NCI-H128 (cell line): Measurements from ENCODE around the gene HSP90AA1.

Source experiments
- DNase-seq: peaks from one replicate; lab custom pipeline; 2025; ENCODE audit not compliant: unreplicated experiment; lab: John Stamatoyannopoulos, UW

The HSP90AA1 gene

GRCh38 chr14:102043251-102044025 lies 43.4 kb downstream of the HSP90AA1 start:
- no peak for DNase-seq

- DNase-seq = no peak
Observed at GRCh38 chr14:102042699-102043098, 44.1 kb downstream of the HSP90AA1 start.

DNA sequence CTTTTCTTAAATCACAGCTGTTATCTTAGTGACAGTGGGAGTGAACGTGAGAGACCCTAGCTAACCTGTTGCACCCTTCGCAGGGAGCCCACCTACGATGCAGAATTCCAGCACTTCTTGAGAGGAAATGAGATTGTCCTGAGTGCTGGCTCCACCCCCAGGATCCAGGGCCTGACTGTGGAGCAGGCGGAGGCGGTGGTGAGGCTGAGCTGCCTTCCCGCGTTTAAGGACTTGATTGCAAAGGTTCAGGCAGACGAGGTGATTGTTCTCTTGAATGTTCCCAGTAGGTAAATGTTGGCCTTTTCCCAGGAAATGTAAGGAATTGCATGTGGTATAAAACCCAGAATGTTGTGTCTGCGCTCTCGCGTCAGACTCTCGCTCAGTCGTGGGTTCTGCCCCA lies 46.7 kb downstream of the HSP90AA1 start:
- DNase-seq = no peak

- no peak for DNase-seq
Observed at GRCh38 chr14:102039157-102039556, 47.7 kb downstream of the HSP90AA1 start.

DNA sequence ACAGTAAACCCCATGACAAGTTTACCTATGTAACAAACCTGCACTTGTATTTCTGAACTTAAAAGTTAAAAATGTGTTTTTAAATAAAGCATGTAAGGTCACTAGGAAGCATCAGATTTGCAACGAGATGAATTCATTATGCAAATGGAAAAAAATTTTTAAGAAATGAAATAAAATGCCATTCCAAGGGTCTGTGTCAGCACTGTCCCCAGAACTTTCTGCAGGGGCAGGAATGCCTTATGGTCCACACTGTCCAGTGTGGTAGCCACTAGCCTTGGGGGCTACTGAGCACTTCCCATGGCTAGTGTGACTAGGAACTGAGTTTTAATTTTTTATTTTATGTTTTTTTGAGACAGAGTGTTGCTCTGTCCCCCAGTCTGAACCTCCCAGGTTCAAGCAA lies 49.2 kb downstream of the HSP90AA1 start:
- no peak for DNase-seq

DNA sequence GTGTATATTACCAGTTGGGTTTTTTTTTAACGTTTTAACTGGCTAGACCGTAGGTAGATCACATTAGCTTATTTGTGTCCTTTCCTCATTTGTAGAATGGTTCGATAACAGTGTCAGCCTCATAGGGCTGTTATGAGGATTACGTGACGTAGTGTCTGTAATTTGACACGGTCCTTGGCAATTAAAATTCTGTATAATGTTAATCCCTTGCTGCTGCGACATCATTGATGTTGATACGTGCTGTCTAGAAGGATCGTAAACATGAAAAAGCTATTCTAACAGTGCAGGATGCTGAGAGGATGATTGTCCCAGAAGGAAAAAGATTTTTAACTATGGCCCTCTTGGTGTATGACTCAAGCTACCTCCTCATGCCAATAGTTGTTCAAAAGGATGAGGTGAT lies 50.9 kb downstream of the HSP90AA1 start:
- DNase-seq = no peak

GRCh38 chr14:102034301-102034700 lies 52.5 kb downstream of the HSP90AA1 start:
- DNase-seq = no peak

DNA sequence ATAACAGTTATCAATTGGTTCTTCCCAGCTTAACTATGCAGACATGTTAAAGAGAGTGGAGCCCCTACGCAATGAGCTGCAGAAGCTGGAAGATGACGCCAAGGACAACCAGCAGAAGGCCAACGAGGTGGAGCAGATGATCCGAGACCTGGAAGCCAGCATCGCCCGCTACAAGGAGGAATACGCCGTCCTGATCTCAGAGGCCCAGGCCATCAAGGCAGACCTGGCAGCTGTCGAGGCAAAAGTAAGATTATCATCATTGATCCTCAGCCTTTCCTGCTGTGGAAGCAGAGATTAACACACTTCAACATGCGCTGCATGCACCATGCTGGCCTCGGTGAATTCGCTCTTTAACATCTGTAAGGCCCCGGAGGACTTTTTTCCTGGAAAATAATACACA lies 53.6 kb downstream of the HSP90AA1 start:
- DNase-seq = no peak
